Left lung (tissue), 10 donors: Measurements from ENCODE around the gene CHST14. TPM values are rescaled to one million over a fixed set of nuclear protein-coding genes. Genes with fewer than 3 reads are reported as not detected.
A peak's percentile ranks its signal among the peaks of the same experiment; 100 is the strongest.

Experiments used
- ATAC-seq: fragments of 200-7000 bp; cut with Tn5 transposase; one replicate; pipeline ENCODE4 v1.9.1; 2020; ENCODE audit warnings: moderate library complexity
- DNase-seq, 4 donors: peaks; one replicate each; pipeline ENCODE4 v3.0.0-alpha.2; 2013 to 2020
- H3K27ac ChIP-seq, 2 donors: fragments of 200-600 bp; sonication (generic) in 1 of 2; one replicate each; pipeline versions ENCODE4 v1.5.0 to v1.8.0; 2020 to 2021
- H3K27me3 ChIP-seq, 2 donors: fragments of 200-600 bp; sonication (generic) in 1 of 2; one replicate each; pipeline versions ENCODE4 v1.5.0 to v1.8.0; 2020 to 2021
- H3K36me3 ChIP-seq, 2 donors: fragments of 200-600 bp; sonication (generic) in 1 of 2; one replicate each; pipeline versions ENCODE4 v1.5.0 to v1.8.0; 2020 to 2021
- H3K4me1 ChIP-seq, 2 donors: fragments of 200-600 bp; one replicate each; pipeline ENCODE4 v1.8.0; 2021
- H3K4me3 ChIP-seq, 2 donors: fragments of 200-600 bp; sonication (generic) in 1 of 2; one replicate each; pipeline versions ENCODE4 v1.5.0 to v1.8.0; 2020 to 2021; ENCODE audit warnings: mild to moderate bottlenecking in 1 of 2
- H3K9me3 ChIP-seq, 2 donors: fragments of 200-600 bp; sonication (generic) in 1 of 2; one replicate each; pipeline versions ENCODE4 v1.5.0 to v1.8.0; 2020 to 2021
- intact Hi-C, 2 donors: fragments of 100-400 bp; cut with DNase I; formaldehyde crosslinking; loops; one replicate each; pipeline versions ENCODE4 v1.11.2 to v1.14.2; 2022
- polyA plus RNA-seq, 6 donors: library from polyadenylated mRNA; unstranded; fragments of 120-200 nt; gene quantifications; one replicate each; pipeline ENCODE4 v1.2.1, GENCODE V29; 2013; ENCODE audit not compliant: insufficient read length in 6 of 6
- total RNA-seq, 2 donors: library from RNA; stranded (reverse); fragmentation: NEBNext Ultra II Directional; extraction: Animal tissue kit (Norgen Biotek cat#: 25700); gene quantifications; one replicate each; pipeline ENCODE4 v1.2.1, GENCODE V29; 2021
- TF ChIP-seq, protein P1 (sequence below), 2 donors: fragments of 200-600 bp; sonication (generic) in 1 of 2; IDR thresholded peaks; one replicate each; pipeline versions ENCODE4 v1.5.0 to v1.8.0; 2021; ENCODE audit warnings: antibody characterized with exemption in 2 of 2
- donor health status: DM: no; HTN: yes; CAD: no.
- donor health status: DM: no; HTN: no; CAD: no.

CHST14 gene
- total and polyA plus RNA-seq, 8 donors, result 15.1 to 44.1 (median 37.4) TPM

DNA sequence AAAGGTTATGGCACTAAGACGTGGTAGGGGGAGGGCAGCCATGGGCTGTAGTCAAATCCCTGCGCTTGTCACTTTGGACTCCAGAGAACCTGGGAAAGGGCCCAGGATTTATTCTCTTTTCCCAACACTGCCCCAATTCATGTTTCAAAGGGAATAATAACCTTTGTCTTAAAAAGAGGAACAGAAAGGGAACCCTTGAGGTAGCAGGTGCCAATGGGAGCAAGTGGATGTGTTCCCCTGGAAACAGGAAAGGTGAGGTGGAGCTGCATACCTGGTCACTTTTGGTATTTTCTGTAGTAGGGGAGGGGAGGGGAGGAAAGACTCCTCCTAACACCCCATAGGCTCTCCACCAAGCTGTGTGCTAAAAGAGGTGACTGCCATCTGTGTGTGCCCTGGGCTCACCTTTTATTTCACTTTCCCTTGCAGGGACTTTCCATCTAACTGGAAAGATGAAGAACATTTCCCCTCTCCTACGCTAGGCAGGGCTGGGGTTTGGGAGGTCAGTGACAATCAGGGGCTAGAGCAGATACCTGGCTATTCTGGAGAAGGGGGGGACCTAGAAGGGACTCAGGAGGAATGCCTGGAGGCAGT is 6.1 kb upstream of the CHST14 start:
- H3K36me3 ChIP-seq, result peaks cover 0 to 66% of the 10 kb centered on the region in 2 donors
- H3K4me1 ChIP-seq, result peaks cover 4 to 9% of the 10 kb centered on the region in 2 donors
- no peaks in the 10 kb centered on the region for H3K27me3 ChIP-seq
- ATAC-seq (no peak), DNase-seq (peak in 1 of 4 donors; percentile 2)
- H3K27ac ChIP-seq, result no peak overlapping the region
- no peaks in the 10 kb centered on the region for H3K9me3 ChIP-seq
- TF ChIP-seq, protein P1, sequence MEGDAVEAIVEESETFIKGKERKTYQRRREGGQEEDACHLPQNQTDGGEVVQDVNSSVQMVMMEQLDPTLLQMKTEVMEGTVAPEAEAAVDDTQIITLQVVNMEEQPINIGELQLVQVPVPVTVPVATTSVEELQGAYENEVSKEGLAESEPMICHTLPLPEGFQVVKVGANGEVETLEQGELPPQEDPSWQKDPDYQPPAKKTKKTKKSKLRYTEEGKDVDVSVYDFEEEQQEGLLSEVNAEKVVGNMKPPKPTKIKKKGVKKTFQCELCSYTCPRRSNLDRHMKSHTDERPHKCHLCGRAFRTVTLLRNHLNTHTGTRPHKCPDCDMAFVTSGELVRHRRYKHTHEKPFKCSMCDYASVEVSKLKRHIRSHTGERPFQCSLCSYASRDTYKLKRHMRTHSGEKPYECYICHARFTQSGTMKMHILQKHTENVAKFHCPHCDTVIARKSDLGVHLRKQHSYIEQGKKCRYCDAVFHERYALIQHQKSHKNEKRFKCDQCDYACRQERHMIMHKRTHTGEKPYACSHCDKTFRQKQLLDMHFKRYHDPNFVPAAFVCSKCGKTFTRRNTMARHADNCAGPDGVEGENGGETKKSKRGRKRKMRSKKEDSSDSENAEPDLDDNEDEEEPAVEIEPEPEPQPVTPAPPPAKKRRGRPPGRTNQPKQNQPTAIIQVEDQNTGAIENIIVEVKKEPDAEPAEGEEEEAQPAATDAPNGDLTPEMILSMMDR (IDR thresholded peaks at IDR 0.05), result no peak
- H3K4me3 ChIP-seq, result no peak overlapping the region
- intact Hi-C loops, result no loop called here

DNA sequence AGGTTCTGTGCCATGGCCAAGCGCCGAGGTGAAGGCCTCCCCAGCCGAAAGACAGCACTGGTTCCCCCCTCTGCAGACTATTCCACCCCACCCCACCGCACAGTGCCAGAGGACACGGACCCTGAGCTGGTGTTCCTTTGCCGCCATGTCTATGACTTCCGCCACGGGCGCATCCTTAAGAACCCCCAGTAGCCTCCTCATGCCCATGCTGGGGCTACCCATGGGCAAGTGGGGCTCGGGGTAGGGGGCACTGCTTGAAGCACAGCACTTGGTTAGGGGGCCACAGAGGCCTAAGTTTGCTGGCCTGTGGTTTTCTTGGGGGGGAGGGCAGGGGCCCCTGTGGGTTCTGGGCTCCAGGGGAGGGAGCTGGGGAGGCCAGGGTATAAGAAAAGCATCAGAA is 4.8 kb upstream of the CHST14 start:
- TF ChIP-seq, protein P1 (IDR thresholded peaks at IDR 0.05), result no peak
- H3K36me3 ChIP-seq, result peaks cover 0 to 55% of the 10 kb centered on the region in 2 donors
- no peaks in the 10 kb centered on the region for H3K9me3 ChIP-seq
- H3K27me3 ChIP-seq, result no peaks in the 10 kb centered on the region
- H3K27ac ChIP-seq, result no peak overlapping the region
- intact Hi-C loops, result no loop called here
- ATAC-seq (no peak), DNase-seq (peak in 1 of 4 donors; percentile 22)
- no peak overlapping the region for H3K4me3 ChIP-seq
- H3K4me1 ChIP-seq, result peaks cover 4 to 18% of the 10 kb centered on the region in 2 donors

DNA sequence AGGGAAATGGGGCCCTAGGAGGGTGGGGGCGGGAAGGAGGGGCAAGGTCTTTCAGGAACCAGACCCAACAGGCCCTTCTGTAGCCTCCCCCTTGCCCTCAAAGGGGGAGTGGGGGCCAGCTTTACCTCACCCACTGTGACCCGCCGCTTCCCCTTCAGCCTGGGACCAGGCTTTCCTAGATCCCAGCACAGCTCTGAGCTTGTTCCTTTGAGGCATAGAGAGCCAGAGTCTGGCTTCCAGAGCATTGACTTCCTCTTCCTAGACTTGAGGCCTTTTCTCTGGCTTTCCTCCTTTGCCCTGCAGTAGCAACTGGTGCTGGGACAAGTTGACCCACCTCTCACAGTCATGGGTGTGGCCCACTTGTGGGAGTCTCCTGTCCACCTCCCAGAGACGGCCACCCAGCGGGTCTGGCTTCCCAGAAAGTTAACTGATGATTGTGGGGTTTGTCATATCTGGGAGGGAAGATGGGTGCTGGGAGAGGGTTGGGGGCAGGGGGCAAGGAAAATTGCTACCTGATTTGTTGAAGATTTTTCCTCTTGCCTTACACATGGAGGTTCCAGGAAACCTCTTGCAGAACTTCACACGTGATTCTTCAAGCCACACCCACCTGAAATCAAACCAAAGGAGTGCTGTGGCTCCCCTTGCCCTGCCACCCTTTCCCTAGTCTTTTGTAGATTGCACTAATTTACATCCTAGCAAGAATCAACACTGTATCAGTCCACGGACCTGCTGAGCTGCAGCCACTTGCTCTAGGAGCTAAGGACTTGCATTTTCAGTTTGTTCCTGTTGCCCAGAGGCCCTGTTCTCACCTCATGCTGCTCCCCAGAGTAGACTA is 4.1 kb upstream of the CHST14 start:
- peak in 2 of 4 donors; percentile 31 to 73 for DNase-seq
- no peaks in the 10 kb centered on the region for H3K27me3 ChIP-seq
- peaks cover 4 to 18% of the 10 kb centered on the region in 2 donors for H3K4me1 ChIP-seq
- ATAC-seq, result no peak
- H3K36me3 ChIP-seq, result peaks cover 0 to 53% of the 10 kb centered on the region in 2 donors
- peak overlapping the region in 1 of 2 donors; percentile 13 for H3K27ac ChIP-seq
- TF ChIP-seq, protein P1 (IDR thresholded peaks at IDR 0.05), result no peak
- intact Hi-C loops, result no loop called here
- H3K9me3 ChIP-seq, result no peaks in the 10 kb centered on the region
- H3K4me3 ChIP-seq, result no peak overlapping the region

DNA sequence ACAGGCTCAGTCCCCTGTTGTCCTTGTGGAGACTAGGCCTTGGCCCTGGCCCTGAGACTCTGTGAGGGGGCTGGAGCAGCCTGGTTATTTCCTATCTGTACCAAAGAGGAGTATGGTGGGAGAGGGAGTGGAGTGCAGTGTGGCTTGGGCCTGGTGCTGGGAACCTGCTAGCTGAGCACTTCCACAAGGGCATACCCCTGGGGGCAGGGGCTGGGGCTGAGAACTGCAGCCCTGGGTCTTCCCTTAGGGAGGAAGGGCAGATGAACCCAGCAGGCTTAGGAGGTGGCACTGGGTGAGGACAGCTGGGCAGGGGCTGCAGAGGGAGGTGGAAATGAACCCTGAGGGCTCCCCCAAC is 3.5 kb upstream of the CHST14 start:
- peaks cover 0 to 47% of the 10 kb centered on the region in 2 donors for H3K36me3 ChIP-seq
- TF ChIP-seq, protein P1 (IDR thresholded peaks at IDR 0.05), result no peak
- peaks cover 10 to 24% of the 10 kb centered on the region in 2 donors for H3K4me1 ChIP-seq
- no peaks in the 10 kb centered on the region for H3K9me3 ChIP-seq
- no peak overlapping the region for H3K4me3 ChIP-seq
- H3K27me3 ChIP-seq, result no peaks in the 10 kb centered on the region
- intact Hi-C loops, result no loop called here
- ATAC-seq (no peak), DNase-seq (peak in 2 of 4 donors; percentile 25 to 61)
- H3K27ac ChIP-seq, result no peak overlapping the region

DNA sequence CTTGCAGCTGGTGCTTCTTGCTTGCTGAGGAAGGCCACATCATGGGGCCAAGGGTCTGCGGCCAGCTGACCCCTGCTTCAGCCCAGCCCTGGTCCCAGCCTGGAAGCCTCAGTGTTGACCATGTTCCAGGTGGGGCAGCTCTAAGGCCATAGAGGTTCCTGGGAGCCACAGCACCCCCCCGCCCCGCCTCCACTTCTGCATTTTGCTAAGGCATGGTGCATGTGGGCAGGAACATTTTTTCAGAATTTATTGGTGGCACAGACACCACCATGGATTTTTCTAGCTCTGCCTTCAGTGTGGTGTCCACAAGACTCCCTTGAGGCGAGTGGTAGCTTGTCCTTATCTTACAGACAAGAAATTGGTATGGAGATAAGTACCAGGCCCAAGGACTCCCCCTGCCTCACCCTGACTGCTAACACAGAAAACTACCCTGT is 1.9 kb upstream of the CHST14 start:
- peak in 1 of 4 donors; percentile 30 for DNase-seq
- intact Hi-C loops, result no loop called here
- no peak for ATAC-seq

More for the DNA sequence above, 1.9 kb upstream of the CHST14 start:
- Histone ChIP-seq H3K4me1 (peaks cover 10 to 24% of the 10 kb centered on the region in 2 donors), H3K4me3 (no peak overlapping the region), H3K36me3 (peaks cover 0 to 33% of the 10 kb centered on the region in 2 donors), H3K27ac (no peak overlapping the region), H3K9me3 (no peaks in the 10 kb centered on the region), H3K27me3 (no peaks in the 10 kb centered on the region)
- TF ChIP-seq, protein P1 (IDR thresholded peaks at IDR 0.05), result no peak
